HG03135 (cell line): ENCODE results near the gene NUP50.

Experiments used
- ATAC-seq: cut with Tn5 transposase; IDR thresholded peaks from one replicate; pipeline ENCODE4 v1.9.1; 2021; ENCODE audit warnings: mild to moderate bottlenecking, moderate library complexity; ENCODE audit not compliant: unreplicated experiment

NUP50 gene

GRCh38 chr22:45163451-45164269, at the start of gene NUP50:
NUP50 (plus strand) TSS chr22:45163925; CDS start chr22:45168178, 4,253 bp downstream.
- ATAC-seq: peak; percentile 75

DNA sequence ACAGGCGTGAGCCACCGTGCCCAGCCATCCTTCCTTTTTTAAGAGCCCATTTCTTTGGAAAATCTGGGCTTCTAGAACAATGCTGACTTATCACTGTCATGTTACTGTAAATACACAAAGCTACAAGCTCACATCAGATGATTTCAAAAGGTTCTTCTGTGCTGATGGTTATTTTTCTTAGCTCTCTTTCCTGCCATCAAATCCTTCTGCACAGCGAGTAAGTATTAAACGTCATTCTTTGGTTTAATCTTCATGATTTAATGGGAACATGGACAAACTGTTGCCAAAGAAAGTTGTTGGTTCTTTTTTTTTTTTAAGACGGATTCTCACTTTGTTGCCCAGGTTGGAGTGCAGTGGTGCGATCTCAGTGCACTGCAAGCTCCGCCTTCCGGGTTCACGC, 43.3 kb upstream of the NUP50 start:
- no peak for ATAC-seq

DNA sequence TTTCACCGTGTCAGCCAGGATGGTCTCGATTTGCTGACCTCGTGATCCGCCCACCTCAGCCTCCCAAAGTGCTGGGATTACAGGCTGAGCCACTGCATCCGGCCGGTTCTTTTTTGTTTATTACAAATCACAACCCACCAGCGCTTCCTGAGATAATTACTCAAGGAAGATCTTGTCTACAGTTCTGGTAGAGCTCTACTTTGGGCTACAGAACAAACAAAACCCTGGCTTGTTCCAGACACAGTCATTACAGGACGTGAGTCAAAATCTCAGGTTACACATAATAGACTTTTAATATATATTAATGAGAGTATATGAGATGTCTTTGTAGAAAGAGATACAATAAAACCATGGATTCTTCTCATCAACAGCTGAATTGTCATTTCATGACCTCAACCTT, 42.8 kb upstream of the NUP50 start:
- no peak for ATAC-seq

GRCh38 chr22:45124176-45124847, 39.4 kb upstream of the NUP50 start:
- ATAC-seq: no peak

DNA sequence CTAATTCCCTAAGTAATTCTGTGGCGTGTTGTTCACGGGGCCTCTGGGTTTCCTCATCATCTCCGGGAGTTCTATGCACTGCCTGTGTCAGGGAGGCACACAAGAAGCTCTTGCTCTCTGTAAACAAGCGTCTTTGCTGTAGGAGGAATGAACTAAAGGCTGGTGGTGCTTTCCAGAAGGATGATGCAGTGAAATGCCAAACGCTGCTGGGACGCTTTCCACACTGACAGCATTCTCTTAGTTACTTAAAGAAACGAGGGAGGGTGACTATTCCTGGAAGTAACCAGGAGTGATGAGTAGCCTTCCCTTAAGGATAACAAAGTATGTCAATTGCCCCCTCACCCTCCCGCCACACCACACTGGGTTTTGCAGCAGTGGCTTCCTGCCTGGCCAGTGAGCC, 38.5 kb upstream of the NUP50 start:
- ATAC-seq: no peak

DNA sequence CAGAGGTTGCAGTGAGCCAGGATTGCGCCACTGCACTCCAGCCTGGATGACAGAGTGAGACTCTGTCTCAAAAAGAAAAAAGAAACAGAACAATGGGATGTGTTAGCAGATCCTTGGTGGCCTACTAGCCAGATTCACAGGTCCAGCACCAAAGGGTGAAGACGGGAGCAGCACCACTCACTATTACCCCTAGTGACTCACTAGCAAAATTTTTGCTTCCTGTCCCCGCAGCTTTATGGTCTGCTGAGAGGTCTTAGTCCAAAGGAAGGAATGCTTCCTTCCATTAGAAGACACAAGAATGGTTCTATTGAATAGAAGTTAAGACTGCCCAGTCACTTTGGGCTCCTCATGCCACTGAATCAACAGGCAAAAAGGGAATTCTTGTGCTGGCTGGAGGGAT, 35.9 kb upstream of the NUP50 start:
- ATAC-seq: no peak

GRCh38 chr22:45129703-45130524, 33.8 kb upstream of the NUP50 start:
- no peak for ATAC-seq

GRCh38 chr22:45130891-45131290, 32.8 kb upstream of the NUP50 start:
- ATAC-seq: no peak

GRCh38 chr22:45131749-45132148, 32.0 kb upstream of the NUP50 start:
- no peak for ATAC-seq

- ATAC-seq: no peak
Observed at GRCh38 chr22:45134313-45134712, 29.4 kb upstream of the NUP50 start.

- ATAC-seq: no peak
Observed at GRCh38 chr22:45136594-45136993, 27.1 kb upstream of the NUP50 start.

GRCh38 chr22:45139693-45140092, 24.0 kb upstream of the NUP50 start:
- ATAC-seq: no peak

GRCh38 chr22:45142376-45142775, 21.3 kb upstream of the NUP50 start:
- ATAC-seq: no peak

GRCh38 chr22:45144916-45145315, 18.8 kb upstream of the NUP50 start:
- no peak for ATAC-seq

- no peak for ATAC-seq
Observed at GRCh38 chr22:45149671-45150070, 14.1 kb upstream of the NUP50 start.

- ATAC-seq: no peak
Observed at GRCh38 chr22:45150139-45150538, 13.6 kb upstream of the NUP50 start.

- no peak for ATAC-seq
Observed at GRCh38 chr22:45151503-45151902, 12.2 kb upstream of the NUP50 start.

GRCh38 chr22:45154383-45154782, 9.3 kb upstream of the NUP50 start:
- no peak for ATAC-seq

DNA sequence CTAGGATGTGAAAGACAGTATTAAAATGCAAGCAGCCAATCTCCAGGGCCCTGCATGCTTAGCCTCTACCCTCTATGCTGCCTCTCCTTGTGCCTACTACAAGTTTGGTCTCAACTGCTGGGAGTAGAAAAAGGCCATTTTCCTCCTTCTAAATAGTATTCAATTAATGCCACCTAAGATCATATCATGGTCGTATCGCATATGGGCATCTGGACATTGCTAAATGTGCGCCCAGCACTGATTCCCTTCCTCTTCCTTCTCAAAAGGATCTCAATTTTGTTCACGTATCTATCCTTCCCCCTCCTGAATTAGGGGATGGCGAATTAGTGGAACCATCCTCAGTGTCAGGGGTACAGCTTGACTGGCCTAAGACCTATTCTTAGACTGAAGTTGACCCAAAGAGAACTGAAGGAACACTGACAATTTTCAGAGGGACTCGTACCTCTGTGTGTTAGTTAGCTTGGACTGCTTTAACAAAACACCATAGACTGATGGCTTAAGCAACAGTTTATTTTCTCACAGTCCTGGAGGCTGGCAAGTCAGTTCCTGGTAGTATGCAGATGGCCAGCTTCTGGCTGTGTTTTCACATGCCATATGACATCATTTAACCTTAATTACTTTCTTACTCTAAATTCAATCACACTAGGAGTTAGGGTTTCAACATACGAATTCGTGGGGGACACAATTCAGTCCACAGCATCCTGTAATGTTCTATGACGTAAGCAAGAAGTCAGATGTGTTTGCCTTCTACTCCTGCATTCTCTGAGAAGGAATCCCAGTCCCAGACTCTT, 8.5 kb upstream of the NUP50 start:
- ATAC-seq: no peak

GRCh38 chr22:45157907-45158306, 5.8 kb upstream of the NUP50 start:
- no peak for ATAC-seq
